Measurements from ENCODE around the gene FTH1.

DNA sequence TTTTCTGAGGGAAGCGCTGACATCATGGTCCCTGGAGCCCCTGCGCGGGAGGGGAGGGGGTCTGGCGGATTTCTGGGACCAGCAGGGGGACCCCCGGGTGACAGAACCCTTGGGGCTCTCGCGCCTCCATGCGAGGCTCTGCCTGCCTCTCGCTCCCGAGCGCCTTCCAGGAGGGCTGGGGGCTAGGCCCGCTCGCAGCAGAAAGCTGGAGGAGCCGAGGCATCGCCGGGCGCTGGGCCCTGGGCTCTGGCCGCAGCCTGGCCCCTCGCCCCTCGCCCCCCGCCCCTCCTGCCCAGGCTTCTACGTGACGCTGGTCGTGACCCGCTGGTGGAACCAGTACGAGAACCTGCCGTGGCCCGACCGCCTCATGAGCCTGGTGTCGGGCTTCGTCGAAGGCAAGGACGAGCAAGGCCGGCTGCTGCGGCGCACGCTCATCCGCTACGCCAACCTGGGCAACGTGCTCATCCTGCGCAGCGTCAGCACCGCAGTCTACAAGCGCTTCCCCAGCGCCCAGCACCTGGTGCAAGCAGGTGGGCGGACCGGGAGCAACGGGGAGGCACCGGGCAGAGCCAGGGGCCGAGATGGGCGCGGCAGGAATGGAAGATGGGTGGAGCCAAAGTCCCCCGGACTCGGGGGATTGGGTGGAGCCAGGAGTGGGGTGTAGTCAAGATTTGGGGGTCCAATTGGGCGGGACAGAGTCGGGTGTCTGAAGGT is 11.9 kb downstream of the FTH1 start:
- TF ChIP-seq ZNF274 (IDR thresholded peaks at IDR 0.05; ENCODE audit: low read depth, low read length) (no peak), SUZ12 (IDR thresholded peaks at IDR 0.05; ENCODE audit: extremely low read depth, insufficient read depth, insufficient read length) (no peak), YY1 (IDR thresholded peaks at IDR 0.05; ENCODE audit: insufficient read depth, insufficient read length) (no peak)
